OCI-LY3 (cell line): ENCODE results near the gene IGFBPL1.

Source experiments
- EZH2phosphoT487 ChIP-seq: fragments of 200-600 bp; shearing (Covaris generic); IDR thresholded peaks from 2 replicates; pipeline ENCODE4 v1.6.1; 2018; ENCODE audit warnings: antibody characterized with exemption, mixed run types, low read depth
- TF ChIP-seq, protein P1 (sequence below): fragments of 200-600, 300-600 bp; sonication (generic); IDR thresholded peaks from 2 replicates; pipeline ENCODE4 v1.5.1; 2014; ENCODE audit warnings: antibody characterized with exemption, low read length, low read depth

DNA sequence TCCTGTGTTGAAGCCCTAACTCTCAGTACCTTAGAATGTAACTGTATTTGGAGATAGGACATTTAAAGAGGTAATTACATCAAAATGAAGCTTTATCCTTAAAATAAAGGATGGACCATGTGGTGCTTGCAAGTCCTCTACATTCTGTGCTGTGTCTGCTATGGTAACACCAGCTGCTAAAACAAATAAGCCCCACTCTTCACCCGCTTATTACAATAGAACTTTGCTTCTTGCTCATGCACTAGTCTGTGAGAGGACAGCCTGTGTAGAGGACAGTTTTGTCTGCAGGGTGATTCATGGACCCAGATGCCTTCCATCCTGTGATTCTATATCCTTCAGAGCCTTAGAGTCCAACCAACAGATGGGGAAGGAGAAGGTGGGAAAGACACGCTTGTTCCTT is 12.5 kb upstream of the IGFBPL1 start:
- TF ChIP-seq, protein P1, sequence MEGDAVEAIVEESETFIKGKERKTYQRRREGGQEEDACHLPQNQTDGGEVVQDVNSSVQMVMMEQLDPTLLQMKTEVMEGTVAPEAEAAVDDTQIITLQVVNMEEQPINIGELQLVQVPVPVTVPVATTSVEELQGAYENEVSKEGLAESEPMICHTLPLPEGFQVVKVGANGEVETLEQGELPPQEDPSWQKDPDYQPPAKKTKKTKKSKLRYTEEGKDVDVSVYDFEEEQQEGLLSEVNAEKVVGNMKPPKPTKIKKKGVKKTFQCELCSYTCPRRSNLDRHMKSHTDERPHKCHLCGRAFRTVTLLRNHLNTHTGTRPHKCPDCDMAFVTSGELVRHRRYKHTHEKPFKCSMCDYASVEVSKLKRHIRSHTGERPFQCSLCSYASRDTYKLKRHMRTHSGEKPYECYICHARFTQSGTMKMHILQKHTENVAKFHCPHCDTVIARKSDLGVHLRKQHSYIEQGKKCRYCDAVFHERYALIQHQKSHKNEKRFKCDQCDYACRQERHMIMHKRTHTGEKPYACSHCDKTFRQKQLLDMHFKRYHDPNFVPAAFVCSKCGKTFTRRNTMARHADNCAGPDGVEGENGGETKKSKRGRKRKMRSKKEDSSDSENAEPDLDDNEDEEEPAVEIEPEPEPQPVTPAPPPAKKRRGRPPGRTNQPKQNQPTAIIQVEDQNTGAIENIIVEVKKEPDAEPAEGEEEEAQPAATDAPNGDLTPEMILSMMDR = no peak
- TF ChIP-seq EZH2phosphoT487 = no peak
